ENCODE data around the gene CDK7.

GRCh38 chr5:69292306-69292705 is 57.6 kb downstream of the CDK7 start:
- TF ChIP-seq, protein P1, sequence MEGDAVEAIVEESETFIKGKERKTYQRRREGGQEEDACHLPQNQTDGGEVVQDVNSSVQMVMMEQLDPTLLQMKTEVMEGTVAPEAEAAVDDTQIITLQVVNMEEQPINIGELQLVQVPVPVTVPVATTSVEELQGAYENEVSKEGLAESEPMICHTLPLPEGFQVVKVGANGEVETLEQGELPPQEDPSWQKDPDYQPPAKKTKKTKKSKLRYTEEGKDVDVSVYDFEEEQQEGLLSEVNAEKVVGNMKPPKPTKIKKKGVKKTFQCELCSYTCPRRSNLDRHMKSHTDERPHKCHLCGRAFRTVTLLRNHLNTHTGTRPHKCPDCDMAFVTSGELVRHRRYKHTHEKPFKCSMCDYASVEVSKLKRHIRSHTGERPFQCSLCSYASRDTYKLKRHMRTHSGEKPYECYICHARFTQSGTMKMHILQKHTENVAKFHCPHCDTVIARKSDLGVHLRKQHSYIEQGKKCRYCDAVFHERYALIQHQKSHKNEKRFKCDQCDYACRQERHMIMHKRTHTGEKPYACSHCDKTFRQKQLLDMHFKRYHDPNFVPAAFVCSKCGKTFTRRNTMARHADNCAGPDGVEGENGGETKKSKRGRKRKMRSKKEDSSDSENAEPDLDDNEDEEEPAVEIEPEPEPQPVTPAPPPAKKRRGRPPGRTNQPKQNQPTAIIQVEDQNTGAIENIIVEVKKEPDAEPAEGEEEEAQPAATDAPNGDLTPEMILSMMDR (IDR thresholded peaks at IDR 0.05): no peak
- no peak for TF ChIP-seq POLR2A (IDR thresholded peaks at IDR 0.05)

All from lower leg skin (tissue), 3 donors.